ENCODE data around the gene SEMA3F. TPM values are rescaled to one million over a fixed set of nuclear protein-coding genes. Genes with fewer than 3 reads are reported as not detected.
A peak's percentile ranks its signal among the peaks of the same experiment; 100 is the strongest.

Gene SEMA3F
- total RNA-seq, 1 donor from 2014 or later, result 79.8 TPM

- TF ChIP-seq CTCF (IDR thresholded peaks at IDR 0.05; ENCODE audit: insufficient read depth, low read length, poor library complexity, severe bottlenecking), result no peak
- DNase-seq (ENCODE audit: low read depth), result no peak
- peaks cover 2% of the 10 kb centered on the region for H3K27me3 ChIP-seq (ENCODE audit: control insufficient read depth, insufficient read depth, low read length)
- no peaks in the 10 kb centered on the region for H3K36me3 ChIP-seq (ENCODE audit: control insufficient read depth, insufficient read depth, low read length)
- no peak overlapping the region for H3K4me3 ChIP-seq (ENCODE audit: low read depth, low read length)
Measured at GRCh38 chr3:50150863-50151686, 4.0 kb upstream of the SEMA3F start.

DNA sequence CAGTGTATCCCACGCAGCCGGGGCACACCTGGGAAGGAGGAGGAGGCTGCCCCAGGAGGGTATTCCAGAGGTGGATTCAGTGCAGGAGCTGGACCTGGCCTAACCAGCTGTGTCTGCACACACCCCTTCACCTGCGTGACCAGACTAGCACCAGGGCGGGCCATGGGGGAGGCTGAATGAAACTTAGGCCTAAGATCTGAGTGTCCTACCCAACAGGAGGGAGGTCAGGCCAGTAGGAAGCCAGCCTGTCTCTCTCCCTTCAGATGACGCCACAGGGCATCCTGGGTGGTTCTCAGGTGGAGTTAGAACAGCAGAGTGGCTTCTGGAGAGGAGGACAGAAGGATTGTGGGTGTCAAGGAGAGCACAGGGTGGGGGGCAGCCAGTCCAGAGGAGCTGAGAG lies 3.4 kb upstream of the SEMA3F start:
- TF ChIP-seq CTCF (IDR thresholded peaks at IDR 0.05; ENCODE audit: insufficient read depth, low read length, poor library complexity, severe bottlenecking), result no peak

DNA sequence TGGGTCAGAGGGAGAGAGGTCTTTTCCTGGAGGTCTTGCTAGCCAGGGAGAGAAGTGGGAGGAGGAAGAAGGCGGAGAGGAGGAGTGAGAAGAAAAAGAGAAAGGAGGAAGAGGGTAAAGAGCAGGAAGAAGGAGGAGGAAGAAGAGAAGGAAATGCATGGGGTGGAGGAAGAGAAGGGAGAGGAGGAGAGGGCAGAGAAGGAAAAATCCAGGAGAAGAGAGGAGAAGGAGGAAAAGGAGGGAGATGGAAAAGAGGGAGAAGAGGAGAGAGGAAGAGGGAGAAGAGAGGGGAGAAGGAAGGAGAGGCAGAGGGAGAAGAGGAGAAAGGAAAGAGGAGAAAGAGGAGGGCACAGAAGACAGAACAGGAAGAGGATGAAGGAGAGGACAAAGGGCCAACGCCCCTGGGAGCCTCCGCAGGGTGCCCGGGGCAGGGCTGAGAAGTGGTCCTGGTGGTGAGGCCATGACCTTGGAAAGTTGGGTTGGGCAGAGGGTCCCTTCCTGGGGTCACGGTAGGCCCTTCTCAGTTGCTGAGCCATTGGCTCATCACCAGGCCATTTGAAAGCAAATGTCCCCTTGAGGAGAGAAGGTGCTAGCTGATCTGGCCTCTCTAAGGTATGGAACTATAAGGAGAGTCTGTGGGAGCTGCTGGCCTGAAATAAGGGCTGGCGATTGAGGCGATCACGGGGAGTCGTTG lies 1.2 kb upstream of the SEMA3F start:
- peaks cover 2% of the 10 kb centered on the region for H3K27me3 ChIP-seq (ENCODE audit: control insufficient read depth, insufficient read depth, low read length)
- no peaks in the 10 kb centered on the region for H3K36me3 ChIP-seq (ENCODE audit: control insufficient read depth, insufficient read depth, low read length)
- no peak for TF ChIP-seq CTCF (IDR thresholded peaks at IDR 0.05; ENCODE audit: insufficient read depth, low read length, poor library complexity, severe bottlenecking)
- no peak for DNase-seq (ENCODE audit: low read depth)
- peak overlapping the region; percentile 33 for H3K4me3 ChIP-seq (ENCODE audit: low read depth, low read length)

More for the DNA sequence above, 3.4 kb upstream of the SEMA3F start:
- no peak overlapping the region for H3K4me3 ChIP-seq (ENCODE audit: low read depth, low read length)
- H3K36me3 ChIP-seq (ENCODE audit: control insufficient read depth, insufficient read depth, low read length), result no peaks in the 10 kb centered on the region
- H3K27me3 ChIP-seq (ENCODE audit: control insufficient read depth, insufficient read depth, low read length), result peaks cover 2% of the 10 kb centered on the region
- DNase-seq (ENCODE audit: low read depth), result no peak

- Histone ChIP-seq H3K36me3 (ENCODE audit: control insufficient read depth, insufficient read depth, low read length) (no peaks in the 10 kb centered on the region), H3K27me3 (ENCODE audit: control insufficient read depth, insufficient read depth, low read length) (peaks cover 2% of the 10 kb centered on the region), H3K4me3 (ENCODE audit: low read depth, low read length) (peak overlapping the region; percentile 33)
- no peak for DNase-seq (ENCODE audit: low read depth)
- peak; percentile 21 for TF ChIP-seq CTCF (IDR thresholded peaks at IDR 0.05; ENCODE audit: insufficient read depth, low read length, poor library complexity, severe bottlenecking)
Measured at GRCh38 chr3:50154476-50154839, 666 bp upstream of the SEMA3F start.

DNA sequence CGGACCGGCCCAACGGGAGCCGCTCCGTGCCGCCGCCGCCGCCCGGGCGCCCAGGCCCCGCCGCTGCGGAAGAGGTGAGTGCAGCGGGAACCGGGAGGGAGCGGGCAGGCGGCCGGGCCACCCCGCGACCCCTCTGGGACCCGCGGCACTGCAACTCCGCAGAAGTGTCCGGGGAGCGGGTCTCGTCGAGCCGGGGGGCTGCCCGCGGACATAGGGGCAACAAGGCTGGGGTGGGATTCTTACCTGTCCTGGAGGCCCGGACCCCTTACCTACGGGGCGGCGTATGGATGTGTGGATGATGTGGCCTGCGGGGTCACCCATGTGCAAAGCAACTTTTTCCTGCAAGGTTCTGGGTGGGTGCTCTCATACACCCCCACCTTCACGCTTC lies 361 bp downstream of the SEMA3F start:
- Histone ChIP-seq H3K27me3 (ENCODE audit: control insufficient read depth, insufficient read depth, low read length) (peaks cover 2% of the 10 kb centered on the region), H3K4me3 (ENCODE audit: low read depth, low read length) (peak overlapping the region; percentile 66), H3K36me3 (ENCODE audit: control insufficient read depth, insufficient read depth, low read length) (no peaks in the 10 kb centered on the region)
- DNase-seq (ENCODE audit: low read depth), result no peak
- TF ChIP-seq CTCF (IDR thresholded peaks at IDR 0.05; ENCODE audit: insufficient read depth, low read length, poor library complexity, severe bottlenecking), result no peak
